Prostate gland (tissue), 2 donors: ENCODE measurements around the gene CKS2.

Source experiments
- CTCF ChIP-seq, 4 experiments: fragments of 200-600 bp in 2 of 4; fragments of 450-650 bp in 2 of 4; sonication (generic) in 2 of 4; IDR thresholded peaks; 1 replicate in 3 of 4; 2 replicates in 1 of 4; pipeline ENCODE4 v1.5.1; 2016 to 2019; ENCODE audit warnings: antibody characterized with exemption in 4 of 4, mild to moderate bottlenecking in 2 of 4, moderate library complexity in 2 of 4
- POLR2A ChIP-seq: fragments of 450-650 bp; IDR thresholded peaks from one replicate; pipeline ENCODE4 v1.6.1; 2016; ENCODE audit warnings: antibody characterized with exemption, mild to moderate bottlenecking
- POLR2AphosphoS5 ChIP-seq: sonication (generic); formaldehyde crosslinking; IDR thresholded peaks from one replicate; pipeline ENCODE4 v1.6.1; 2017; ENCODE audit warnings: antibody characterized with exemption

GRCh38 chr9:89293014-89293413 lies 18.0 kb upstream of the CKS2 start:
- TF ChIP-seq CTCF (IDR thresholded peaks at IDR 0.05): no peak
- TF ChIP-seq POLR2A: no peak
- no peak for TF ChIP-seq POLR2AphosphoS5
